HG02798 (cell line): ENCODE measurements around the gene TAF13.

Experiments used
- ATAC-seq: cut with Tn5 transposase; IDR thresholded peaks from one replicate; pipeline ENCODE4 v1.9.1; 2021; ENCODE audit warnings: mild to moderate bottlenecking; ENCODE audit not compliant: unreplicated experiment, poor library complexity

Gene TAF13

GRCh38 chr1:109075531-109076490 is at the start of gene TAF13:
TSS of gene TAF13 (minus strand) at chr1:109076003. CDS start at chr1:109075947, 56 bp downstream.
- peak; percentile 100 for ATAC-seq

GRCh38 chr1:109120356-109120755 is 44.6 kb upstream of the TAF13 start:
- no peak for ATAC-seq

- ATAC-seq = no peak
These were observed 42.3 kb upstream of the TAF13 start for GRCh38 chr1:109118089-109118488.

GRCh38 chr1:109116286-109116685 is 40.5 kb upstream of the TAF13 start:
- ATAC-seq = no peak

GRCh38 chr1:109115685-109116084 is 39.9 kb upstream of the TAF13 start:
- no peak for ATAC-seq

- no peak for ATAC-seq
These were observed 38.5 kb upstream of the TAF13 start for GRCh38 chr1:109114342-109114674.

GRCh38 chr1:109113590-109114341 is 38.0 kb upstream of the TAF13 start, which contains the start of gene ELAPOR1:
TSS of gene ELAPOR1 (plus strand) at chr1:109114115. CDS start at chr1:109114184, 69 bp downstream.
- ATAC-seq = peak; percentile 71

GRCh38 chr1:109112652-109113285 is 37.0 kb upstream of the TAF13 start:
- peak; percentile 72 for ATAC-seq

GRCh38 chr1:109112056-109112651 is 36.4 kb upstream of the TAF13 start:
- peak; percentile 3 for ATAC-seq

GRCh38 chr1:109111386-109112055 is 35.7 kb upstream of the TAF13 start:
- ATAC-seq = no peak

GRCh38 chr1:109109906-109110305 is 34.1 kb upstream of the TAF13 start:
- no peak for ATAC-seq

- ATAC-seq = no peak
These were observed 32.0 kb upstream of the TAF13 start for GRCh38 chr1:109107785-109108184.

- ATAC-seq = no peak
These were observed 30.1 kb upstream of the TAF13 start for GRCh38 chr1:109105881-109106280.

GRCh38 chr1:109104364-109105151 is 28.8 kb upstream of the TAF13 start:
- no peak for ATAC-seq

GRCh38 chr1:109099938-109100773 is 24.4 kb upstream of the TAF13 start:
- peak; percentile 89 for ATAC-seq

- no peak for ATAC-seq
These were observed 20.3 kb upstream of the TAF13 start for GRCh38 chr1:109096120-109096519.

- no peak for ATAC-seq
These were observed 19.8 kb upstream of the TAF13 start for GRCh38 chr1:109095631-109096030.

- ATAC-seq = no peak
These were observed 19.1 kb upstream of the TAF13 start for GRCh38 chr1:109094871-109095270.
